H1 (cell line): ENCODE measurements around the gene ALS2CL.

ENCODE experiments used
- BRCA1 ChIP-seq: IDR thresholded peaks from 2 replicates; pipeline ENCODE4 v1.6.1; 2012; ENCODE audit warnings: low read depth, low read length, improper control_type of control experiment
- CTCF ChIP-seq, 3 experiments: IDR thresholded peaks; 1 replicate in 2 of 3; 2 replicates in 1 of 3; pipeline versions ENCODE4 v1.5.1 to v1.6.1; 2011; ENCODE audit warnings: low read length in 3 of 3, mild to moderate bottlenecking in 3 of 3, inconsistent platforms in 2 of 3, low read depth in 1 of 3, moderate library complexity in 1 of 3; ENCODE audit not compliant: insufficient read depth in 1 of 3; ENCODE audit errors: control extremely low read depth in 1 of 3
- HDAC2 ChIP-seq, 2 experiments: fragments of 300-600 bp in 1 of 2; sonication (generic) in 1 of 2; IDR thresholded peaks; 2 replicates each; pipeline ENCODE4 v1.6.1; 2011 to 2012; ENCODE audit warnings: low read depth in 2 of 2, low read length in 2 of 2, mild to moderate bottlenecking in 2 of 2, moderate library complexity in 2 of 2, borderline replicate concordance in 1 of 2, inconsistent platforms in 1 of 2
- MAX ChIP-seq: IDR thresholded peaks from 2 replicates; pipeline ENCODE4 v1.6.1; 2012; ENCODE audit warnings: inconsistent platforms
- POLR2A ChIP-seq, 2 experiments: IDR thresholded peaks; 1 replicate in 1 of 2; 2 replicates in 1 of 2; pipeline ENCODE4 v1.6.1; 2011; ENCODE audit warnings: low read depth in 2 of 2, low read length in 2 of 2, mild to moderate bottlenecking in 2 of 2; ENCODE audit errors: control extremely low read depth in 1 of 2
- POLR2AphosphoS5 ChIP-seq: IDR thresholded peaks from 2 replicates; pipeline ENCODE4 v1.6.1; 2011; ENCODE audit warnings: low read depth, low read length
- RAD21 ChIP-seq, 2 experiments: IDR thresholded peaks in 1 of 2; conservative IDR thresholded peaks in 1 of 2; 2 replicates each; pipeline ENCODE4 v1.6.1; 2011; ENCODE audit warnings: low read depth in 2 of 2, low read length in 2 of 2, improper control_type of control experiment in 1 of 2, inconsistent platforms in 1 of 2, mild to moderate bottlenecking in 1 of 2, moderate library complexity in 1 of 2
- SIN3A ChIP-seq, 2 experiments: IDR thresholded peaks in 1 of 2; conservative IDR thresholded peaks in 1 of 2; 2 replicates each; pipeline ENCODE4 v1.6.1; 2011 to 2012; ENCODE audit warnings: low read length in 2 of 2, improper control_type of control experiment in 1 of 2, low read depth in 1 of 2, mild to moderate bottlenecking in 1 of 2
- SP4 ChIP-seq: IDR thresholded peaks from 2 replicates; pipeline ENCODE4 v1.6.1; 2012; ENCODE audit warnings: low read length, inconsistent platforms
- SRF ChIP-seq: IDR thresholded peaks from 2 replicates; pipeline ENCODE4 v1.6.1; 2011; ENCODE audit warnings: mild to moderate bottlenecking, low read depth, low read length, moderate library complexity
- TAF1 ChIP-seq: IDR thresholded peaks from 2 replicates; pipeline ENCODE4 v1.6.1; 2011; ENCODE audit warnings: mild to moderate bottlenecking, low read depth, low read length

GRCh38 chr3:46666453-46666845 is 27.0 kb downstream of the ALS2CL start:
- TF ChIP-seq RAD21 (IDR thresholded peaks at IDR 0.05 in 1 of 2, conservative IDR thresholded peaks at IDR 0.05 in 1 of 2; ENCODE audit: low read depth in 2 of 2, low read length in 2 of 2) (no peak), CTCF (IDR thresholded peaks at IDR 0.05; ENCODE audit: control extremely low read depth in 1 of 3, insufficient read depth in 1 of 3, low read depth in 1 of 3, low read length in 3 of 3) (no peak), TAF1 (no peak), MAX (no peak), BRCA1 (no peak), POLR2AphosphoS5 (no peak), SP4 (no peak), SRF (no peak), HDAC2 (IDR thresholded peaks at IDR 0.05; ENCODE audit: borderline replicate concordance in 1 of 2, low read depth in 2 of 2, low read length in 2 of 2) (no peak), SIN3A (conservative IDR thresholded peaks at IDR 0.05 in 1 of 2, IDR thresholded peaks at IDR 0.05 in 1 of 2; ENCODE audit: low read depth in 1 of 2, low read length in 2 of 2) (no peak), POLR2A (IDR thresholded peaks at IDR 0.05; ENCODE audit: control extremely low read depth in 1 of 2, low read depth in 2 of 2, low read length in 2 of 2) (no peak)
